ENCODE measurements around the gene ATP11B.

The ATP11B gene

DNA sequence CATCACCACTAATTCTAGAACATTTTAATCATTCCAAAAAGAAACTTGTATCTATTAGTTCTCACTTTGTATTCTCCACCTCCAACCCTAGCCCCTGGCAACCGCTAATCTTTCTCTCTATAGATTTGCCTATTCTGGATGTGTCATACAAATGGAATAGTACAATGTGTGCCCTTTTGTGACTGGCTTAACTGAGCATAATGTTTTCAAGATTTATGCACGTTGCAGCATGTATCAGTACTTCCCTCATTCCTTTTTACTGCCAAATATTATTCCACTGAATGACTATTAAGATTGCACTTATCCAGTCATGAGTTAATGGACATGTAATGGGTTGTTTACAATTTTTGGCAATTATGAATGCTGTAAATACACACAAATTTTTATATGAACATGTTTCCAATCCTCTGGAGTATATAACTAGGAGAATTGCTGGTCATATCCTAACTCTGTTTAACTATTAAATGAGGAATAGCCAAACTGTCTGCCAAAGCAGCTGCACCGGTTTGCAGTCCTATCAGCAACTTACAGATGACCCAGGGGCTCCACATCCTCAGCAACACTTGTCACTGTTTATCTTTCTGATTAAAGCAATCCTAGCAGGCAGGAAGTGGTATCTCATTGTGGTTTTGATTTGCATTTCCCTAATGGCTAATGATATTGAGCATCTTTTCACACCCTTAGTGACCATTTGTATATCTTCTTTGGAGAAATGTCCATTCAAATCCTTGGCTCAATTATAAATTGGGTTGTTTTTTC, 144.2 kb downstream of the ATP11B start:
- H3K4me2 ChIP-seq (ENCODE audit: low read length) = no peak overlapping the region
- H2BK12ac ChIP-seq (ENCODE audit: low read length) = no peak overlapping the region
- H3K9me3 ChIP-seq (ENCODE audit: insufficient read depth, low read depth, low read length) = no peaks in the 10 kb centered on the region
- H3K4ac ChIP-seq (ENCODE audit: low read depth, low read length) = no peak overlapping the region
- DNase-seq = no peak
- H3K27me3 ChIP-seq (ENCODE audit: insufficient read depth, low read length) = no peaks in the 10 kb centered on the region
- H3K18ac ChIP-seq (ENCODE audit: low read length) = no peak overlapping the region
- H3K4me1 ChIP-seq (ENCODE audit: control insufficient read depth in 1 of 2, insufficient read depth in 2 of 2, low read length in 2 of 2) = no peaks in the 10 kb centered on the region
- no peak overlapping the region for H3K23ac ChIP-seq (ENCODE audit: low read length)
- no CpG with 5 or more reads among the region's 3 CpGs for WGBS (ENCODE audit: extremely low coverage, insufficient coverage, insufficient read length)
- H2AK5ac ChIP-seq (ENCODE audit: low read length) = no peak overlapping the region
- H2BK5ac ChIP-seq (ENCODE audit: low read depth, low read length, poor library complexity) = no peak overlapping the region
- no peak overlapping the region for H4K91ac ChIP-seq (ENCODE audit: low read depth, low read length)
- H3K79me1 ChIP-seq (ENCODE audit: low read length) = no peaks in the 10 kb centered on the region
- no peaks in the 10 kb centered on the region for H3K79me2 ChIP-seq (ENCODE audit: control insufficient read depth, insufficient read depth, low read length, poor library complexity)
- H3K27ac ChIP-seq (ENCODE audit: low read depth, low read length) = no peak overlapping the region
- no peak overlapping the region for H3K4me3 ChIP-seq (ENCODE audit: low read depth, low read length)
- H3K9ac ChIP-seq (ENCODE audit: low read length) = no peak overlapping the region
- H4K12ac ChIP-seq (ENCODE audit: low read depth, low read length) = no peak overlapping the region
- H2BK120ac ChIP-seq (ENCODE audit: insufficient read depth, low read length, poor library complexity) = no peak overlapping the region
- no peak overlapping the region for H4K8ac ChIP-seq (ENCODE audit: low read depth, low read length)
- H2AFZ ChIP-seq (ENCODE audit: insufficient read depth, low read length, poor library complexity) = no peak overlapping the region
- H3K36me3 ChIP-seq (ENCODE audit: control insufficient read depth in 1 of 2, insufficient read depth in 2 of 2, low read length in 2 of 2) = no peaks in the 10 kb centered on the region
- H3K14ac ChIP-seq (ENCODE audit: low read length) = no peak overlapping the region

DNA sequence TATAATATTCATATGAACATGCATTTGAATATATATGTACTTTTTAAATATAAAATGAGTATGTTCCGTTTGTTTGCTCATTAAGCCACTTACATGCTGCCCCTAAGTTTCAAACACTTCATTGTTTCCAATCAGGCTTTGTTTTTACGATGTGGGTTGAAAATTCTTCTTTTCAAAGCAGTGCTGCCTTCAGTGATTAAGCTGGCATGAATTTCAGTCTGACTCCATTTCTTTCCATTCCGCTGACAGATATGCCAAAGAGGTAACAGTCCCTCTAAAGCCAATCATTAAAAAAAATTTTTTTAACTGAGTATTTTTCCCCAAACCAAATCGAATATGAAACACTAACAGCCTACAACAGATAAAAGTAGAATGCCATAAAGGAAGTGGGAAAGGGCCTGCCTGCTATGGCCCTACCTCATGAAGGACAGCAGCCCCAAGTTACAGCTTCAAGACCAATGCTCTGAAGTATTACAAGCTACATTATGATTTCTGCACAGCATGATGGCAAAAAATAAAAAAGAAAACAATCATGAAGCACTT, 147.0 kb downstream of the ATP11B start:
- Histone ChIP-seq H4K91ac (ENCODE audit: low read depth, low read length) (no peak overlapping the region), H3K9me3 (ENCODE audit: insufficient read depth, low read depth, low read length) (no peaks in the 10 kb centered on the region), H3K27ac (ENCODE audit: low read depth, low read length) (no peak overlapping the region), H2AFZ (ENCODE audit: insufficient read depth, low read length, poor library complexity) (no peak overlapping the region), H3K27me3 (ENCODE audit: insufficient read depth, low read length) (no peaks in the 10 kb centered on the region), H3K4me1 (ENCODE audit: control insufficient read depth in 1 of 2, insufficient read depth in 2 of 2, low read length in 2 of 2) (no peaks in the 10 kb centered on the region), H4K12ac (ENCODE audit: low read depth, low read length) (no peak overlapping the region), H2AK5ac (ENCODE audit: low read length) (no peak overlapping the region), H2BK5ac (ENCODE audit: low read depth, low read length, poor library complexity) (no peak overlapping the region), H3K9ac (ENCODE audit: low read length) (no peak overlapping the region), H3K36me3 (ENCODE audit: control insufficient read depth in 1 of 2, insufficient read depth in 2 of 2, low read length in 2 of 2) (no peaks in the 10 kb centered on the region), H4K8ac (ENCODE audit: low read depth, low read length) (no peak overlapping the region), H3K18ac (ENCODE audit: low read length) (no peak overlapping the region), H3K23ac (ENCODE audit: low read length) (no peak overlapping the region), H3K4me3 (ENCODE audit: low read depth, low read length) (no peak overlapping the region), H3K79me2 (ENCODE audit: control insufficient read depth, insufficient read depth, low read length, poor library complexity) (no peaks in the 10 kb centered on the region), H3K14ac (ENCODE audit: low read length) (no peak overlapping the region), H2BK120ac (ENCODE audit: insufficient read depth, low read length, poor library complexity) (no peak overlapping the region), H3K4me2 (ENCODE audit: low read length) (no peak overlapping the region), H2BK12ac (ENCODE audit: low read length) (no peak overlapping the region), H3K79me1 (ENCODE audit: low read length) (no peaks in the 10 kb centered on the region), H3K4ac (ENCODE audit: low read depth, low read length) (no peak overlapping the region)
- no CpG with 5 or more reads among the region's 4 CpGs for WGBS (ENCODE audit: extremely low coverage, insufficient coverage, insufficient read length)
- DNase-seq = no peak

DNA sequence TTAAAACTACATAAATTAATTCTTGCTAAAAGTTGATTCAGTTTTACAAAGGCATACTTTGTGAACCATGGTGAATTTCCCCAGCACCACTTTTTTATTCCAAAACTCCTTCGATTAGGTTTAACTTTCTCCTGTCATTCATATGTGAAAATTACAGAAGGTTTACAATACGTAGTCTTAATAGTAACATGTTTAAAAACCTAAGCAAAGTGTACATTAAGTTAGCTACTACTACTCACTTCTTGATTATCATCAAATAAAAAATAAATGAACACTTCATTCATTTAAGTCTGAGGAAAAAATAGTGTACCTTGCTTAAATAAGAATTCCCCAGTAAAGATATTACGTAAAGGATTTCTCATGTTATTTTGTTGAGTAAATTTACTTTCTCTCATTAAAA, 148.4 kb downstream of the ATP11B start:
- no peak overlapping the region for H4K91ac ChIP-seq (ENCODE audit: low read depth, low read length)
- H3K4me1 ChIP-seq (ENCODE audit: control insufficient read depth in 1 of 2, insufficient read depth in 2 of 2, low read length in 2 of 2) = no peaks in the 10 kb centered on the region
- no peak overlapping the region for H3K9ac ChIP-seq (ENCODE audit: low read length)
- no peak overlapping the region for H3K18ac ChIP-seq (ENCODE audit: low read length)
- no peak overlapping the region for H2AFZ ChIP-seq (ENCODE audit: insufficient read depth, low read length, poor library complexity)
- no CpG with 5 or more reads among the region's 3 CpGs for WGBS (ENCODE audit: extremely low coverage, insufficient coverage, insufficient read length)
- H3K4me2 ChIP-seq (ENCODE audit: low read length) = no peak overlapping the region
- H2BK120ac ChIP-seq (ENCODE audit: insufficient read depth, low read length, poor library complexity) = no peak overlapping the region
- H2AK5ac ChIP-seq (ENCODE audit: low read length) = no peak overlapping the region
- H3K9me3 ChIP-seq (ENCODE audit: insufficient read depth, low read depth, low read length) = no peaks in the 10 kb centered on the region
- H3K27me3 ChIP-seq (ENCODE audit: insufficient read depth, low read length) = no peaks in the 10 kb centered on the region
- H2BK12ac ChIP-seq (ENCODE audit: low read length) = no peak overlapping the region
- no peaks in the 10 kb centered on the region for H3K79me2 ChIP-seq (ENCODE audit: control insufficient read depth, insufficient read depth, low read length, poor library complexity)
- H3K14ac ChIP-seq (ENCODE audit: low read length) = no peak overlapping the region
- H2BK5ac ChIP-seq (ENCODE audit: low read depth, low read length, poor library complexity) = no peak overlapping the region
- H4K8ac ChIP-seq (ENCODE audit: low read depth, low read length) = no peak overlapping the region
- no peak overlapping the region for H3K4ac ChIP-seq (ENCODE audit: low read depth, low read length)
- H3K79me1 ChIP-seq (ENCODE audit: low read length) = no peaks in the 10 kb centered on the region
- H3K36me3 ChIP-seq (ENCODE audit: control insufficient read depth in 1 of 2, insufficient read depth in 2 of 2, low read length in 2 of 2) = peaks cover 4% of the 10 kb centered on the region in 2 experiments
- H4K12ac ChIP-seq (ENCODE audit: low read depth, low read length) = no peak overlapping the region
- no peak overlapping the region for H3K4me3 ChIP-seq (ENCODE audit: low read depth, low read length)
- H3K27ac ChIP-seq (ENCODE audit: low read depth, low read length) = no peak overlapping the region
- H3K23ac ChIP-seq (ENCODE audit: low read length) = no peak overlapping the region
- DNase-seq = no peak

DNA sequence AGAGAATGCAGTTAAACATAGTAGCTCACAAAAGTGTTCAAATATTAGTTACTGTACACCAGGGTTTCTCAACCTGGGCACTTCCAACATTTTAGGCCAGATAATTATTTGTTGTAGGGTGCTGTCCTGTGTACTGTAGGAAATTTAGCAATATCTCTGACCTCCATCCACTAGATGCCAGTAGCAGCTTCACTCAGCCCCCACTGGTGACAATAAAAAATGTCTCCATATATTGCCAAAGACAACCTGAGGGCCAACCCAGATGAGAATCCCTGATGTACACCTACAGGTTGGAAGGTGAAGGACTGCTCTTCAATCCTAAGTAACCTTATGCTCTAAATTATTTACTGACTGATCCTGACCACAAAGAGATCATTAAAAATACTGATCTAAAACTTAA, 154.6 kb downstream of the ATP11B start:
- Histone ChIP-seq H2BK120ac (ENCODE audit: insufficient read depth, low read length, poor library complexity) (no peak overlapping the region), H2BK5ac (ENCODE audit: low read depth, low read length, poor library complexity) (no peak overlapping the region), H3K4me1 (ENCODE audit: control insufficient read depth in 1 of 2, insufficient read depth in 2 of 2, low read length in 2 of 2) (no peaks in the 10 kb centered on the region), H4K8ac (ENCODE audit: low read depth, low read length) (no peak overlapping the region), H3K79me1 (ENCODE audit: low read length) (no peaks in the 10 kb centered on the region), H2AK5ac (ENCODE audit: low read length) (no peak overlapping the region), H3K27ac (ENCODE audit: low read depth, low read length) (no peak overlapping the region), H3K4me2 (ENCODE audit: low read length) (no peak overlapping the region), H3K23ac (ENCODE audit: low read length) (no peak overlapping the region), H3K14ac (ENCODE audit: low read length) (no peak overlapping the region), H3K18ac (ENCODE audit: low read length) (no peak overlapping the region), H2AFZ (ENCODE audit: insufficient read depth, low read length, poor library complexity) (no peak overlapping the region), H3K27me3 (ENCODE audit: insufficient read depth, low read length) (no peaks in the 10 kb centered on the region), H3K79me2 (ENCODE audit: control insufficient read depth, insufficient read depth, low read length, poor library complexity) (no peaks in the 10 kb centered on the region), H2BK12ac (ENCODE audit: low read length) (no peak overlapping the region), H4K91ac (ENCODE audit: low read depth, low read length) (no peak overlapping the region), H3K4ac (ENCODE audit: low read depth, low read length) (no peak overlapping the region), H3K9me3 (ENCODE audit: insufficient read depth, low read depth, low read length) (peaks cover 1% of the 10 kb centered on the region), H3K36me3 (ENCODE audit: control insufficient read depth in 1 of 2, insufficient read depth in 2 of 2, low read length in 2 of 2) (peaks cover 6 to 11% of the 10 kb centered on the region in 2 experiments), H3K9ac (ENCODE audit: low read length) (no peak overlapping the region), H4K12ac (ENCODE audit: low read depth, low read length) (no peak overlapping the region), H3K4me3 (ENCODE audit: low read depth, low read length) (no peak overlapping the region)
- DNase-seq = no peak

Measured in trophoblast cell (in vitro differentiated cells and primary cell).